ENCODE results near the gene ARFGAP3. TPM values are rescaled to one million over a fixed set of nuclear protein-coding genes. Genes with fewer than 3 reads are reported as not detected.

ARFGAP3 gene
- total RNA-seq, 1 donor from 2014 or later = 80.8 TPM

- no peak for TF ChIP-seq CTCF (IDR thresholded peaks at IDR 0.05)
- Mint-ChIP-seq H3K27ac (ENCODE audit: unreplicated experiment) (no peak overlapping the region), H3K9me3 (ENCODE audit: low read depth) (no peaks in the 10 kb centered on the region), H3K4me3 (ENCODE audit: unreplicated experiment) (no peak overlapping the region), H3K36me3 (ENCODE audit: low read depth) (peaks cover 35% of the 10 kb centered on the region), H3K27me3 (ENCODE audit: low read depth) (no peaks in the 10 kb centered on the region), H3K4me1 (ENCODE audit: low read depth) (peaks cover 27% of the 10 kb centered on the region)
- DNase-seq (ENCODE audit: low spot score) = no peak
Observed at GRCh38 chr22:42814215-42814614, 42.9 kb downstream of the ARFGAP3 start.

GRCh38 chr22:42813501-42813900, 43.6 kb downstream of the ARFGAP3 start:
- H3K4me1 Mint-ChIP-seq (ENCODE audit: low read depth) = peaks cover 20% of the 10 kb centered on the region
- H3K36me3 Mint-ChIP-seq (ENCODE audit: low read depth) = peaks cover 39% of the 10 kb centered on the region
- peak overlapping the region; percentile 36 for H3K27ac Mint-ChIP-seq (ENCODE audit: unreplicated experiment)
- no peaks in the 10 kb centered on the region for H3K9me3 Mint-ChIP-seq (ENCODE audit: low read depth)
- TF ChIP-seq CTCF (IDR thresholded peaks at IDR 0.05) = no peak
- no peak overlapping the region for H3K4me3 Mint-ChIP-seq (ENCODE audit: unreplicated experiment)
- no peaks in the 10 kb centered on the region for H3K27me3 Mint-ChIP-seq (ENCODE audit: low read depth)
- DNase-seq (ENCODE audit: low spot score) = no peak

GRCh38 chr22:42811459-42811858, 45.6 kb downstream of the ARFGAP3 start:
- Mint-ChIP-seq H3K9me3 (ENCODE audit: low read depth) (no peaks in the 10 kb centered on the region), H3K36me3 (ENCODE audit: low read depth) (peaks cover 51% of the 10 kb centered on the region)
- no peak for TF ChIP-seq CTCF (IDR thresholded peaks at IDR 0.05)

GRCh38 chr22:42808521-42808920, 48.6 kb downstream of the ARFGAP3 start:
- no peaks in the 10 kb centered on the region for H3K9me3 Mint-ChIP-seq (ENCODE audit: low read depth)
- peaks cover 50% of the 10 kb centered on the region for H3K36me3 Mint-ChIP-seq (ENCODE audit: low read depth)
- peaks cover 19% of the 10 kb centered on the region for H3K4me1 Mint-ChIP-seq (ENCODE audit: low read depth)
- DNase-seq (ENCODE audit: low spot score) = no peak
- no peak overlapping the region for H3K27ac Mint-ChIP-seq (ENCODE audit: unreplicated experiment)
- no peak for TF ChIP-seq CTCF (IDR thresholded peaks at IDR 0.05)
- H3K4me3 Mint-ChIP-seq (ENCODE audit: unreplicated experiment) = no peak overlapping the region
- no peaks in the 10 kb centered on the region for H3K27me3 Mint-ChIP-seq (ENCODE audit: low read depth)

More at GRCh38 chr22:42811459-42811858, 45.6 kb downstream of the ARFGAP3 start:
- no peak for DNase-seq (ENCODE audit: low spot score)
- Mint-ChIP-seq H3K27me3 (ENCODE audit: low read depth) (no peaks in the 10 kb centered on the region), H3K4me3 (ENCODE audit: unreplicated experiment) (no peak overlapping the region), H3K27ac (ENCODE audit: unreplicated experiment) (no peak overlapping the region), H3K4me1 (ENCODE audit: low read depth) (peaks cover 7% of the 10 kb centered on the region)

GRCh38 chr22:42807185-42807584, 49.9 kb downstream of the ARFGAP3 start:
- no peaks in the 10 kb centered on the region for H3K9me3 Mint-ChIP-seq (ENCODE audit: low read depth)
- DNase-seq (ENCODE audit: low spot score) = no peak
- H3K27ac Mint-ChIP-seq (ENCODE audit: unreplicated experiment) = peak overlapping the region; percentile 41
- H3K36me3 Mint-ChIP-seq (ENCODE audit: low read depth) = peaks cover 44% of the 10 kb centered on the region
- no peaks in the 10 kb centered on the region for H3K27me3 Mint-ChIP-seq (ENCODE audit: low read depth)
- H3K4me1 Mint-ChIP-seq (ENCODE audit: low read depth) = peaks cover 19% of the 10 kb centered on the region
- H3K4me3 Mint-ChIP-seq (ENCODE audit: unreplicated experiment) = no peak overlapping the region
- TF ChIP-seq CTCF (IDR thresholded peaks at IDR 0.05) = no peak
